GM18520 (cell line): Measurements from ENCODE around the gene SREK1IP1.
"Not testable (repeated sequence)": the region's sequence is repeated elsewhere in the genome, so short reads cannot be mapped to it uniquely, and the experiment has no call there.

Experiments
- ATAC-seq: cut with Tn5 transposase; IDR thresholded peaks from one replicate; pipeline ENCODE4 v1.9.1; 2021; ENCODE audit not compliant: unreplicated experiment

The SREK1IP1 gene

GRCh38 chr5:64765804-64766504 is 2.5 kb downstream of the SREK1IP1 start:
- ATAC-seq, result no peak

- no peak for ATAC-seq
Measured at GRCh38 chr5:64763948-64764503, 4.5 kb downstream of the SREK1IP1 start.

- no peak for ATAC-seq
Measured at GRCh38 chr5:64759960-64760660, 8.4 kb downstream of the SREK1IP1 start.

- no peak for ATAC-seq
Measured at GRCh38 chr5:64758901-64759300, 9.6 kb downstream of the SREK1IP1 start.

GRCh38 chr5:64754066-64754465 is 14.4 kb downstream of the SREK1IP1 start:
- no peak for ATAC-seq

GRCh38 chr5:64749385-64749784 is 19.1 kb downstream of the SREK1IP1 start:
- ATAC-seq, result no peak

GRCh38 chr5:64746446-64746845 is 22.0 kb downstream of the SREK1IP1 start:
- no peak for ATAC-seq

- no peak for ATAC-seq
Measured at GRCh38 chr5:64744914-64745313, 23.6 kb downstream of the SREK1IP1 start.

GRCh38 chr5:64742821-64743220 is 25.7 kb downstream of the SREK1IP1 start:
- no peak for ATAC-seq

- ATAC-seq, result no peak
Measured at GRCh38 chr5:64742411-64742810, 26.1 kb downstream of the SREK1IP1 start.

- ATAC-seq, result no peak
Measured at GRCh38 chr5:64727150-64727549, 41.3 kb downstream of the SREK1IP1 start.

- ATAC-seq, result no peak
Measured at GRCh38 chr5:64722588-64722987, 45.9 kb downstream of the SREK1IP1 start.

GRCh38 chr5:64714495-64714894 is 54.0 kb downstream of the SREK1IP1 start:
- not testable (repeated sequence) for ATAC-seq

- no peak for ATAC-seq
Measured at GRCh38 chr5:64707191-64707590, 61.3 kb downstream of the SREK1IP1 start.

- ATAC-seq, result not testable (repeated sequence)
Measured at GRCh38 chr5:64706074-64706473, 62.4 kb downstream of the SREK1IP1 start.

GRCh38 chr5:64700765-64701164 is 67.7 kb downstream of the SREK1IP1 start:
- no peak for ATAC-seq

- not testable (repeated sequence) for ATAC-seq
Measured at GRCh38 chr5:64696414-64696813, 72.1 kb downstream of the SREK1IP1 start.

GRCh38 chr5:64693636-64694035 is 74.9 kb downstream of the SREK1IP1 start:
- ATAC-seq, result no peak

GRCh38 chr5:64691291-64691690 is 77.2 kb downstream of the SREK1IP1 start:
- ATAC-seq, result no peak

GRCh38 chr5:64690417-64691151 is 77.9 kb downstream of the SREK1IP1 start, which contains the start of gene SHISAL2B:
Gene SHISAL2B (plus strand): TSS chr5:64690503. CDS start chr5:64690624, 121 bp downstream.
- no peak for ATAC-seq

- no peak for ATAC-seq
Measured at GRCh38 chr5:64690104-64690416, 78.4 kb downstream of the SREK1IP1 start.

GRCh38 chr5:64688965-64689364 is 79.5 kb downstream of the SREK1IP1 start:
- no peak for ATAC-seq
